IMR-90 (cell line): Measurements from ENCODE around the gene FGF12. TPM values are rescaled to one million over a fixed set of nuclear protein-coding genes. Genes with fewer than 3 reads are reported as not detected.

Source experiments
- ATAC-seq: fragments of 200-7000 bp; cut with Tn5 transposase; 2 replicates; pipeline ENCODE4 v1.9.1; 2020; ENCODE audit warnings: low read depth, mild to moderate bottlenecking, moderate library complexity
- BruUV-seq: library from RNA; stranded (reverse); fragments of 400-500 nt; replicated peaks from 2 replicates; lab custom pipeline; 2021; lab: Mats Ljungman, UMichigan
- CTCF ChIA-PET: fragments of 300-600 bp; formaldehyde crosslinking; extraction: SDS; loops from one replicate; lab custom pipeline; 2021; ENCODE audit warnings: antibody characterized with exemption; lab: Yijun Ruan, JAX
- POLR2A ChIA-PET: fragments of 300-600 bp; sonication (Branson Sonifier 250); formaldehyde crosslinking; loops from one replicate; lab custom pipeline; 2022; ENCODE audit warnings: antibody characterized with exemption; ENCODE audit not compliant: unreplicated experiment; lab: Charles Lee
- DNase-seq: peaks from one replicate; pipeline ENCODE4 v3.0.0; 2013
- H2AFZ ChIP-seq: replicated peaks from 2 replicates; pipeline ENCODE3; 2013; ENCODE audit warnings: low read length, mild to moderate bottlenecking; ENCODE audit not compliant: poor library complexity
- H2AK5ac ChIP-seq: 2 replicates; pipeline ENCODE4 v1.6.1; 2013; ENCODE audit warnings: low read depth, low read length, inconsistent platforms
- H2AK9ac ChIP-seq: replicated peaks from 2 replicates; pipeline ENCODE3; 2013; ENCODE audit warnings: mild to moderate bottlenecking, low read depth, low read length, moderate library complexity; ENCODE audit not compliant: poor library complexity
- H2BK120ac ChIP-seq: 2 replicates; pipeline ENCODE4 v1.6.1; 2013; ENCODE audit warnings: low read depth, low read length, inconsistent platforms
- H2BK15ac ChIP-seq: 3 replicates; pipeline ENCODE4 v1.6.1; 2013; ENCODE audit warnings: low read depth, low read length, inconsistent platforms
- H2BK20ac ChIP-seq: 2 replicates; pipeline ENCODE4 v1.6.1; 2013; ENCODE audit warnings: low read depth, mild to moderate bottlenecking, inconsistent platforms, low read length, moderate library complexity
- H2BK5ac ChIP-seq: 2 replicates; pipeline ENCODE4 v1.6.1; 2013; ENCODE audit warnings: mild to moderate bottlenecking, low read depth, low read length, inconsistent platforms; ENCODE audit not compliant: poor library complexity, severe bottlenecking
- H3K14ac ChIP-seq: replicated peaks from 2 replicates; pipeline ENCODE4 v1.6.1; 2013; ENCODE audit warnings: low read depth, low read length, inconsistent platforms
- H3K18ac ChIP-seq: 2 replicates; pipeline ENCODE4 v1.6.1; 2013; ENCODE audit warnings: low read depth, low read length, control low read depth
- H3K23ac ChIP-seq: 2 replicates; pipeline ENCODE4 v1.6.1; 2013; ENCODE audit warnings: low read depth, low read length, inconsistent platforms
- H3K27ac ChIP-seq: 2 replicates; pipeline ENCODE4 v1.5.1; 2013; ENCODE audit warnings: mild to moderate bottlenecking, control low read depth, low read length; ENCODE audit not compliant: insufficient read depth
- H3K27me3 ChIP-seq: 2 replicates; pipeline ENCODE4 v1.6.1; 2013; ENCODE audit warnings: low read length; ENCODE audit not compliant: control insufficient read depth, insufficient read depth
- H3K36me3 ChIP-seq: 2 replicates; pipeline ENCODE4 v1.6.1; 2013; ENCODE audit warnings: low read length, mixed read lengths; ENCODE audit not compliant: control insufficient read depth, insufficient read depth
- H3K4ac ChIP-seq: 2 replicates; pipeline ENCODE4 v1.6.1; 2013; ENCODE audit warnings: low read depth, low read length, inconsistent platforms
- H3K4me1 ChIP-seq: 2 replicates; pipeline ENCODE4 v1.6.1; 2013; ENCODE audit warnings: low read length, mixed read lengths; ENCODE audit not compliant: control insufficient read depth, insufficient read depth
- H3K4me2 ChIP-seq: 2 replicates; pipeline ENCODE4 v1.6.1; 2013; ENCODE audit warnings: low read depth, mild to moderate bottlenecking, control low read depth, low read length, moderate library complexity
- H3K4me3 ChIP-seq: 2 replicates; pipeline ENCODE4 v1.5.1; 2013; ENCODE audit warnings: low read depth, mild to moderate bottlenecking, control low read depth, low read length, moderate library complexity; ENCODE audit not compliant: insufficient read depth
- H3K56ac ChIP-seq: 2 replicates; pipeline ENCODE4 v1.6.1; 2013; ENCODE audit warnings: low read length, inconsistent platforms; ENCODE audit not compliant: insufficient read depth; ENCODE audit errors: extremely low read depth
- H3K79me1 ChIP-seq, 2 experiments: 2 replicates each; pipeline ENCODE4 v1.6.1; 2013; ENCODE audit warnings: low read length in 2 of 2, inconsistent platforms in 1 of 2, low read depth in 1 of 2
- H3K9ac ChIP-seq: 2 replicates; pipeline ENCODE4 v1.6.1; 2013; ENCODE audit warnings: low read depth, low read length, control low read depth
- H3K9me1 ChIP-seq: 2 replicates; pipeline ENCODE4 v1.6.1; 2013; ENCODE audit warnings: low read length, inconsistent platforms; ENCODE audit not compliant: insufficient read depth
- H3K9me3 ChIP-seq: 2 replicates; pipeline ENCODE4 v1.6.1; 2013; ENCODE audit warnings: low read length; ENCODE audit not compliant: control insufficient read depth, insufficient read depth
- H4K20me1 ChIP-seq: 2 replicates; pipeline ENCODE4 v1.6.1; 2013; ENCODE audit warnings: low read length, inconsistent platforms; ENCODE audit not compliant: insufficient read depth
- H4K5ac ChIP-seq: 2 replicates; pipeline ENCODE4 v1.6.1; 2013; ENCODE audit warnings: mild to moderate bottlenecking, low read depth, low read length, control low read depth
- H4K8ac ChIP-seq, 2 experiments: 2 replicates each; pipeline ENCODE4 v1.6.1; 2013; ENCODE audit warnings: low read depth in 2 of 2, low read length in 2 of 2, control low read depth in 1 of 2, inconsistent platforms in 1 of 2
- H4K91ac ChIP-seq: 2 replicates; pipeline ENCODE4 v1.6.1; 2013; ENCODE audit warnings: low read depth, low read length, inconsistent platforms; ENCODE audit not compliant: insufficient read depth
- BHLHE40 ChIP-seq: fragments of 150-350 bp; IDR thresholded peaks from 2 replicates; pipeline ENCODE4 v1.6.1; 2016; ENCODE audit warnings: mild to moderate bottlenecking, low read depth, low read length
- CTCF ChIP-seq: conservative IDR thresholded peaks from 2 replicates; pipeline ENCODE4 v1.5.1; 2012; ENCODE audit warnings: mild to moderate bottlenecking, low read depth, low read length, improper control_type of control experiment
- ELK1 ChIP-seq: fragments of 150-350 bp; IDR thresholded peaks from 2 replicates; pipeline ENCODE4 v1.6.1; 2016; ENCODE audit warnings: low read depth, mild to moderate bottlenecking, low read length, moderate library complexity, borderline replicate concordance
- MAZ ChIP-seq: IDR thresholded peaks from 2 replicates; pipeline ENCODE4 v1.6.1; 2012; ENCODE audit warnings: low read depth, mild to moderate bottlenecking, low read length, improper control_type of control experiment, moderate library complexity, borderline replicate concordance
- MXI1 ChIP-seq: IDR thresholded peaks from 2 replicates; pipeline ENCODE4 v1.6.1; 2012; ENCODE audit warnings: low read depth, mild to moderate bottlenecking, low read length, moderate library complexity, borderline replicate concordance
- POLR2A ChIP-seq: IDR thresholded peaks from 2 replicates; pipeline ENCODE4 v1.6.1; 2012; ENCODE audit warnings: mild to moderate bottlenecking, low read depth, low read length
- RCOR1 ChIP-seq: IDR thresholded peaks from 2 replicates; pipeline ENCODE4 v1.6.1; 2012; ENCODE audit warnings: mild to moderate bottlenecking, low read length, improper control_type of control experiment; ENCODE audit not compliant: insufficient replicate concordance
- RFX5 ChIP-seq: IDR thresholded peaks from 2 replicates; pipeline ENCODE4 v1.8.0; 2012; ENCODE audit warnings: low read depth, mild to moderate bottlenecking, low read length, moderate library complexity
- SMC3 ChIP-seq: fragments of 150-350 bp; IDR thresholded peaks from 2 replicates; pipeline ENCODE4 v1.6.1; 2016; ENCODE audit warnings: low read depth, mild to moderate bottlenecking, antibody characterized with exemption, low read length, moderate library complexity
- WGBS, 2 experiments: methylation state at CpG; one replicate each; pipeline versions ENCODE4 v1.1.5 to v1.1.7; 2013; ENCODE audit warnings: missing lambda C conversion rate in 2 of 2; ENCODE audit not compliant: insufficient read length in 1 of 2; ENCODE audit errors: extremely low coverage in 2 of 2; 5-methylcytosine and 5-hydroxymethylcytosine counted together
- dilution Hi-C: fragments of 300-500 bp; cut with HindIII; formaldehyde crosslinking; loops from one replicate; pipeline ENCODE4 v1.14.3; 2018; ENCODE audit warnings: low sequenced_read_pairs; ENCODE audit not compliant: unreplicated experiment
- in situ Hi-C: fragments of 300-500 bp; cut with MboI; formaldehyde crosslinking; loops from 3 replicates; pipeline ENCODE4 v1.14.3; 2019; ENCODE audit warnings: low sequenced_read_pairs, inconsistent platforms, mixed read lengths
- intact Hi-C: fragments of 100-400 bp; cut with micrococcal nuclease; formaldehyde crosslinking; loops from 2 replicates; pipeline ENCODE4 v1.10.0; 2022
- polyA plus RNA-seq, 3 experiments: library from polyadenylated mRNA; depleted of rRNA; stranded (reverse); fragments of >200 nt; gene quantifications; 2 replicates each; pipeline ENCODE4 v1.2.3, GENCODE V29; 2012; ENCODE audit warnings: low replicate concordance in 1 of 3
- total RNA-seq: library from RNA; depleted of rRNA; stranded (reverse); fragments of >200 nt; gene quantifications from 2 replicates; pipeline ENCODE4 v1.2.3, GENCODE V29; 2012

FGF12 gene
- total and polyA plus RNA-seq, 2 of the 4 experiments (the other 2 are of a cell fraction): not detected

GRCh38 chr3:192155194-192155593 is 572.1 kb downstream of the FGF12 start:
- H3K9me3 ChIP-seq: no peaks in the 10 kb centered on the region
- in situ Hi-C loops (no loop called here), dilution Hi-C loops (no loop called here)

More at GRCh38 chr3:192155194-192155593, 572.1 kb downstream of the FGF12 start:
- no peak overlapping the region for H2AK5ac ChIP-seq
- H3K27me3 ChIP-seq: no peaks in the 10 kb centered on the region
- no peak overlapping the region for H3K27ac ChIP-seq
- no peak overlapping the region for H4K8ac ChIP-seq
- DNase-seq: no peak
- CTCF ChIA-PET: no interaction called here
- H3K36me3 ChIP-seq: no peaks in the 10 kb centered on the region
- no peak overlapping the region for H2BK5ac ChIP-seq
- H3K56ac ChIP-seq: no peak overlapping the region
- no peak overlapping the region for H3K9ac ChIP-seq
- POLR2A ChIA-PET: no interaction called here
- no peak overlapping the region for H2BK15ac ChIP-seq
- no peak overlapping the region for H4K91ac ChIP-seq
- H3K4me1 ChIP-seq: no peaks in the 10 kb centered on the region
- no peak overlapping the region for H3K14ac ChIP-seq
- H2AK9ac ChIP-seq: no peak overlapping the region
- WGBS, 2 experiments: no CpG with 5 or more reads among the region's 9 CpGs
- H3K4me2 ChIP-seq: no peak overlapping the region
- BruUV-seq: no TSS peak
- intact Hi-C loops: no loop called here
- no peak overlapping the region for H3K4me3 ChIP-seq
- no peak overlapping the region for H3K4ac ChIP-seq
- H3K23ac ChIP-seq: no peak overlapping the region
- H2BK20ac ChIP-seq: no peak overlapping the region
- H4K20me1 ChIP-seq: no peaks in the 10 kb centered on the region
- no peaks in the 10 kb centered on the region for H3K79me1 ChIP-seq
- ATAC-seq: no peak
- H2BK120ac ChIP-seq: no peak overlapping the region
- no peak overlapping the region for H3K18ac ChIP-seq
- no peaks in the 10 kb centered on the region for H3K9me1 ChIP-seq
- H4K5ac ChIP-seq: no peak overlapping the region
- no peak overlapping the region for H2AFZ ChIP-seq
- TF ChIP-seq CTCF (no peak), SMC3 (no peak), BHLHE40 (no peak), POLR2A (no peak), RFX5 (no peak), MXI1 (no peak), ELK1 (no peak), RCOR1 (no peak), MAZ (no peak)
